Measurements from ENCODE around the gene DNM3. TPM values are rescaled to one million over a fixed set of nuclear protein-coding genes. Genes with fewer than 3 reads are reported as not detected.

The DNM3 gene
- total and polyA plus RNA-seq, 10 of the 15 experiments (the other 5 are each of a cell fraction or from before 2014, with no cell fraction given) = 0.03 to 1.5 (median 0.08) TPM; not detected in 3

GRCh38 chr1:172109359-172109758, 268.1 kb downstream of the DNM3 start:
- Histone ChIP-seq H3K4me1 (ENCODE audit: control insufficient read depth, insufficient read depth, low read length) (no peaks in the 10 kb centered on the region), H3K9ac (ENCODE audit: control insufficient read depth, insufficient read depth, low read length) (no peak overlapping the region), H3K27me3 (replicated peaks in 1 of 2; ENCODE audit: control insufficient read depth in 2 of 2, insufficient read depth in 2 of 2, low read length in 1 of 2) (no peaks in the 10 kb centered on the region), H2AFZ (ENCODE audit: control insufficient read depth, low read depth, low read length) (peak overlapping the region; percentile 42), H3K36me3 (ENCODE audit: control insufficient read depth in 2 of 2, insufficient read depth in 2 of 2, low read length in 1 of 2) (no peaks in the 10 kb centered on the region), H4K20me1 (ENCODE audit: control insufficient read depth, insufficient read depth) (no peaks in the 10 kb centered on the region), H3K27ac (ENCODE audit: control insufficient read depth, insufficient read depth) (no peak overlapping the region), H3K4me2 (ENCODE audit: control insufficient read depth, insufficient read depth) (no peak overlapping the region), H3K4me3 (no peak overlapping the region), H3K79me2 (ENCODE audit: control insufficient read depth, insufficient read depth, low read length) (no peaks in the 10 kb centered on the region), H3K9me3 (replicated peaks; ENCODE audit: control insufficient read depth, insufficient read depth, low read length) (no peaks in the 10 kb centered on the region)
- no peak for DNase-seq (ENCODE audit: low read depth, low spot score)
- in situ Hi-C loops (cut with MboI) = no loop called here
- ChIA-PET SMC1A (ENCODE audit: uncharacterized antibody, unreplicated experiment) (interaction anchor here (0.7 to 1.2 kb wide), 3 partner anchors 17 to 285 kb away, joined by 3 to 4 read pairs (median 3); no protein-coding TSS in a partner anchor), RAD21 (ENCODE audit: unreplicated experiment) (no interaction called here), CTCF (interaction anchor here (0.9 to 1.5 kb wide), 3 partner anchors 15 to 290 kb away, joined by 3 to 4 read pairs (median 3); no protein-coding TSS in a partner anchor), POLR2A (interaction anchor here (1.3 kb wide), 1 partner anchor 9 kb away, joined by 3 read pairs; no protein-coding TSS in a partner anchor)
- no peak for FAIRE-seq
- TF ChIP-seq HDAC2 (IDR thresholded peaks at IDR 0.05) (no peak), FOXK2 (IDR thresholded peaks at IDR 0.05) (no peak), CHD4 (IDR thresholded peaks at IDR 0.05) (no peak), GATAD2B (conservative IDR thresholded peaks at IDR 0.05; ENCODE audit: low read depth) (no peak), LARP7 (IDR thresholded peaks at IDR 0.05) (no peak), ZNF687 (IDR thresholded peaks at IDR 0.05) (no peak), KDM1A (IDR thresholded peaks at IDR 0.05; ENCODE audit: borderline replicate concordance) (no peak), RFX5 (IDR thresholded peaks at IDR 0.05; ENCODE audit: low read depth, low read length) (no peak), POLR2A (IDR thresholded peaks at IDR 0.05; ENCODE audit: low read depth, low read length) (no peak), JUND (IDR thresholded peaks at IDR 0.05; ENCODE audit: low read depth, low read length) (no peak), POLR2AphosphoS5 (IDR thresholded peaks at IDR 0.05; ENCODE audit: low read length) (no peak), KLF5 (IDR thresholded peaks at IDR 0.05; ENCODE audit: partially characterized antibody) (no peak), PKNOX1 (IDR thresholded peaks at IDR 0.05) (no peak)
- intact Hi-C loops (cut with micrococcal nuclease; ENCODE audit: unreplicated experiment) = no loop called here
- no TSS peak for BruUV-seq (replicated peaks)
- WGBS (ENCODE audit: insufficient coverage, insufficient replicate concordance, low lambda C conversion rate, missing lambda C conversion rate) = 50% methylated on average over 5 of the region's 5 CpGs
- no peak for ATAC-seq

All from GM12878 (cell line).